ENCODE results near the gene CYP39A1. TPM values are rescaled to one million over a fixed set of nuclear protein-coding genes. Genes with fewer than 3 reads are reported as not detected.
A peak's percentile ranks its signal among the peaks of the same experiment; 100 is the strongest.

Gene CYP39A1
- polyA plus RNA-seq, 1 experiment: not detected

DNA sequence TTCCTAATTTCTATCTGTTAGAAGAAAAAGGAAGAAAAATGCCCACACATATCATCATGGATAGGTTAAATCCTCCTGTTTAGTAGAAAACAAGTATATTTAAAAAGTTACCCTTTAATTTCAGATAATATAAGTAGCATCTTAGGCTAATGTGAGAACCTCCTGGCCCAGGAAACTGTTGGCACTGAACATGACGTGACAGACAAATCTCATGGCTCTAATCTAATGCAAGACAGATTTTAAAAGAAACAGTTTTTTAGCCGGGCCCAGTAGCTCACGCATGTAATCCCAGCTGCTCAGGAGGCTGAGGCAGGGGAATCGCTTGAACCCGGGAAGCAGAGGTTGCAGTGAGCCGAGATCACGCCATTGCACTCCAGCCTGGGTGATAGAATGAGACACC, 22.9 kb downstream of the CYP39A1 start:
- POLR2A ChIA-PET: no interaction called here
- H3K27me3 ChIP-seq (ENCODE audit: control insufficient read depth, insufficient read depth, low read length): no peaks in the 10 kb centered on the region
- TF ChIP-seq, protein P1, sequence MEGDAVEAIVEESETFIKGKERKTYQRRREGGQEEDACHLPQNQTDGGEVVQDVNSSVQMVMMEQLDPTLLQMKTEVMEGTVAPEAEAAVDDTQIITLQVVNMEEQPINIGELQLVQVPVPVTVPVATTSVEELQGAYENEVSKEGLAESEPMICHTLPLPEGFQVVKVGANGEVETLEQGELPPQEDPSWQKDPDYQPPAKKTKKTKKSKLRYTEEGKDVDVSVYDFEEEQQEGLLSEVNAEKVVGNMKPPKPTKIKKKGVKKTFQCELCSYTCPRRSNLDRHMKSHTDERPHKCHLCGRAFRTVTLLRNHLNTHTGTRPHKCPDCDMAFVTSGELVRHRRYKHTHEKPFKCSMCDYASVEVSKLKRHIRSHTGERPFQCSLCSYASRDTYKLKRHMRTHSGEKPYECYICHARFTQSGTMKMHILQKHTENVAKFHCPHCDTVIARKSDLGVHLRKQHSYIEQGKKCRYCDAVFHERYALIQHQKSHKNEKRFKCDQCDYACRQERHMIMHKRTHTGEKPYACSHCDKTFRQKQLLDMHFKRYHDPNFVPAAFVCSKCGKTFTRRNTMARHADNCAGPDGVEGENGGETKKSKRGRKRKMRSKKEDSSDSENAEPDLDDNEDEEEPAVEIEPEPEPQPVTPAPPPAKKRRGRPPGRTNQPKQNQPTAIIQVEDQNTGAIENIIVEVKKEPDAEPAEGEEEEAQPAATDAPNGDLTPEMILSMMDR (IDR thresholded peaks at IDR 0.05; ENCODE audit: insufficient read depth, low read depth, low read length): no peak

DNA sequence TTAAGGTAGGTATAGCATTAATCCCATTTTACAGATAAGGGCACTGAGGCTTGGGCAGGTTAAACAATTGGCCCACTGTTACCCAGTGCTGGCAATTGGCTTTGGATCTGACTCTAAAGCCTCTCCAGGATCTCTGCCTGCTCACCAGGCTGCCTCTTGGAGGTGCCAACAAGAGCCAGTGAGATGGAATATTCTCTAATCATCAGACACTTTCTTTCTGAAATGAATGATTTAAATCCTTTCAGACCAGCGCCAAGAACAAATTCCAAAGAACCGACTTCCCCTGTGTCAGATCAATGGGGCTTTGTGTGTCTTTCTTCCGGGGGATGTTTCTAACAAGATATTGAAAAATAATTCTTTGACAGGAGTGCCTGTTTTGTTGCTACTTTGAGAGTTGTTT, 23.6 kb downstream of the CYP39A1 start:
- Histone ChIP-seq H3K27me3 (ENCODE audit: control insufficient read depth, insufficient read depth, low read length) (no peaks in the 10 kb centered on the region), H3K4me3 (ENCODE audit: low read depth, low read length) (no peak overlapping the region), H3K36me3 (ENCODE audit: control insufficient read depth, insufficient read depth, low read length) (no peaks in the 10 kb centered on the region)
- ChIA-PET CTCF (no interaction called here), POLR2A (no interaction called here)
- no peak for DNase-seq (ENCODE audit: low read depth)
- TF ChIP-seq, protein P1 (IDR thresholded peaks at IDR 0.05; ENCODE audit: insufficient read depth, low read depth, low read length): no peak

More for the DNA sequence above, 22.9 kb downstream of the CYP39A1 start:
- Histone ChIP-seq H3K4me3 (ENCODE audit: low read depth, low read length) (no peak overlapping the region), H3K36me3 (ENCODE audit: control insufficient read depth, insufficient read depth, low read length) (no peaks in the 10 kb centered on the region)
- CTCF ChIA-PET: interaction anchor here (0.7 to 1.0 kb wide), 3 partner anchors 209 to 219 kb away, joined by 3 read pairs; no protein-coding TSS in a partner anchor
- no peak for DNase-seq (ENCODE audit: low read depth)

DNA sequence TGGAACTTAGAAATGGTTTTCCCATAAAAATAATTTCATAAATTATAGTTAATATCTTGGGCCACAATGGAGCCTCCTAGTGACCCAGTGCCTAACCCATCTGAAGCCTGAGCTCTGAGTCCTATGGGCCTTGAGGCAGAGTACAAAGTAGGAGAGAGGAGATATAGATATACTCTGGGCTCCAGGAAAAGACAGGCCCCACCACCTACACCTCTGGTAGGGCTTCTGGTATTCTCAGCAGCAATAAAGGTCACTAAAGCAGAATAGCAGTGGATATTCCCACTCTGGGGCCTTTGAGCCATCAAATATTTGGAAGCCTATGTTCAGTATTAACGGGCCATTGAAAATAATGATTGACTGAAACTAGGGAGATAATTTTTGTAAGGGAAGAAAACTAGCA, 24.1 kb downstream of the CYP39A1 start:
- no peak for DNase-seq (ENCODE audit: low read depth)
- Histone ChIP-seq H3K36me3 (ENCODE audit: control insufficient read depth, insufficient read depth, low read length) (no peaks in the 10 kb centered on the region), H3K4me3 (ENCODE audit: low read depth, low read length) (no peak overlapping the region), H3K27me3 (ENCODE audit: control insufficient read depth, insufficient read depth, low read length) (no peaks in the 10 kb centered on the region)
- ChIA-PET POLR2A (no interaction called here), CTCF (no interaction called here)
- TF ChIP-seq, protein P1 (IDR thresholded peaks at IDR 0.05; ENCODE audit: insufficient read depth, low read depth, low read length): no peak

DNA sequence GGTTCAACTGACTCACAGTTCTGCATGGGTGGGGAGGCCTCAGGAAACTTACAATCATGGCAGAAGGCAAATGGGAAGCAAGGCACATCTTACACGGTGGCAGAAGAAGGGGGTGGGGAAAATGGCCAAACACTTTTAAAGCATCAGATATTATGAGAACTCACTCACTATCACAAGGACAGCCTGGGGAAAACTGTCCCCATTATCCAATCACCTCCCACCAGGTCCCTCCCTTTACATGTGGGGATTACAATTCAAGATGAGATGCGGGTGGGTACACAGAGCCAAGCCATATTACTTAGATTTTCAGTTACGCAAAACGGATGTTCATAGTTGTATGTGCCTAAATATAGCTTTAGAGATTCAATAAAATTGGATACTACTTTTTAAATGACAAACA, 25.6 kb downstream of the CYP39A1 start:
- POLR2A ChIA-PET: no interaction called here
- no peaks in the 10 kb centered on the region for H3K27me3 ChIP-seq (ENCODE audit: control insufficient read depth, insufficient read depth, low read length)
- H3K4me3 ChIP-seq (ENCODE audit: low read depth, low read length): no peak overlapping the region
- CTCF ChIA-PET: interaction anchor here (0.8 kb wide), 1 partner anchor 537 kb away, joined by 3 read pairs; no protein-coding TSS in a partner anchor
- DNase-seq (ENCODE audit: low read depth): no peak
- no peaks in the 10 kb centered on the region for H3K36me3 ChIP-seq (ENCODE audit: control insufficient read depth, insufficient read depth, low read length)
- TF ChIP-seq, protein P1 (IDR thresholded peaks at IDR 0.05; ENCODE audit: insufficient read depth, low read depth, low read length): no peak

DNA sequence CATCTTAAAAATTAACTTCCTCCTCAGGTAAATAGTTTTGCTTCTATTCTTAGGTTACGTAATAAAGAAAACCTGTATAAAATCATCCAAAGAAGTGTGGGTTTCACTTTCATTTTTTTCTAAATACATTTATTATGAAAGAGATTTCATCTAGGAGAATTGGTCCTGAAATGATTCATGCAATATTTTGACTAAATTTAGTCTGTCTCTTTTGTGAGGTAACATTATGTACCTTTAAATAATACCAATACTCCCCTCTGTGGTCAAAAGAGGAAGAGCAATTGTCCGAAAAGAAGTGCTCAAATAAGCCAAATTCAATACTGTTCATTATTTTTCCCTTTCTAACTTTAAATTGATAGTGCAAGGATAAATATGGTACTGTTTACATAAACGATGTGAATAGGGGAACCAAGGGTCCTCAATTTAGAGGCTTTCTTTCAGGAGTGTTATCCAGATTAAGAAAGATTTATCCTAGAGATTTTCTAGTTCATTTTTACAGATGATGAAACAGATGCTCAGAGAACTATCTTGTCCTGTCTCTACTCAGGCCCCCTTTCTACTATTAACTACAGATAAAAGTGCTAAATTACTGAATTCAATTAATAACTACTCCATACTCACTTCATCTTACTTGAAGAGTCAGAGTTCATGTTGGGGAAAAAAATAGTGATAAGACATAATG, 26.2 kb downstream of the CYP39A1 start:
- POLR2A ChIA-PET: no interaction called here
- TF ChIP-seq, protein P1 (IDR thresholded peaks at IDR 0.05; ENCODE audit: insufficient read depth, low read depth, low read length): peak; percentile 62

More for the DNA sequence above, 26.2 kb downstream of the CYP39A1 start:
- H3K27me3 ChIP-seq (ENCODE audit: control insufficient read depth, insufficient read depth, low read length): no peaks in the 10 kb centered on the region
- no peaks in the 10 kb centered on the region for H3K36me3 ChIP-seq (ENCODE audit: control insufficient read depth, insufficient read depth, low read length)
- no peak overlapping the region for H3K4me3 ChIP-seq (ENCODE audit: low read depth, low read length)
- CTCF ChIA-PET: no interaction called here
- DNase-seq (ENCODE audit: low read depth): peak; percentile 4

All from BJ (cell line).